HCT116 (cell line): ENCODE results near the gene FZR1. TPM values are rescaled to one million over a fixed set of nuclear protein-coding genes. Genes with fewer than 3 reads are reported as not detected.
"Not testable (repeated sequence)": the region's sequence is repeated elsewhere in the genome, so short reads cannot be mapped to it uniquely, and the experiment has no call there.

Experiments used
- ATAC-seq: fragments of 200-7000 bp; cut with Tn5 transposase; 2 replicates; pipeline ENCODE4 v1.9.1; 2020; ENCODE audit warnings: mild to moderate bottlenecking, moderate library complexity
- BruUV-seq: library from RNA; stranded (reverse); fragments of 400-500 nt; replicated peaks from 2 replicates; lab custom pipeline; 2021; lab: Mats Ljungman, UMichigan
- CTCF ChIA-PET: fragments of 300-600 bp; sonication (Branson Sonifier 250); formaldehyde crosslinking; loops from one replicate; lab custom pipeline; 2021; ENCODE audit warnings: antibody characterized with exemption; lab: Charles Lee
- POLR2A ChIA-PET: fragments of 300-600, 350-600 bp; sonication (Branson Sonifier 250); formaldehyde crosslinking; loops from one replicate; lab custom pipeline; 2021; ENCODE audit warnings: antibody characterized with exemption; lab: Charles Lee
- RAD21 ChIA-PET, 2 experiments: fragments of 300-600 bp; sonication (Branson Sonifier 250); formaldehyde crosslinking; loops; one replicate each; lab custom pipeline; 2023; ENCODE audit warnings: low total read pairs in 2 of 2; ENCODE audit not compliant: uncharacterized antibody in 2 of 2, unreplicated experiment in 2 of 2, low non-redundant PET in 1 of 2; lab: Charles Lee
- DNase-seq: peaks from one replicate; pipeline ENCODE4 v3.0.0-alpha.2; 2010; ENCODE audit warnings: low read depth, low spot score
- H2AFZ ChIP-seq: fragments of 200-600 bp; shearing (Covaris generic), sonication (generic); 2 replicates; pipeline ENCODE4 v1.6.1; 2017; ENCODE audit warnings: low read depth, mixed run types, mixed read lengths, antibody characterized with exemption, low read length; ENCODE audit not compliant: poor library complexity, severe bottlenecking
- H3K27ac ChIP-seq: 2 replicates; pipeline ENCODE4 v1.5.1; 2012; ENCODE audit warnings: low read depth, low read length
- H3K27me3 ChIP-seq: fragments of 200-600 bp; sonication (generic); 2 replicates; pipeline ENCODE4 v1.6.1; 2016; ENCODE audit warnings: mixed run types, low read length, mixed read lengths; ENCODE audit not compliant: insufficient read depth
- H3K36me3 ChIP-seq, 2 experiments: fragments of 200-500 bp in 1 of 2; fragments of 200-600 bp in 1 of 2; sonication (Bioruptor generic) in 1 of 2; sonication (generic) in 1 of 2; 2 replicates each; pipeline versions ENCODE4 v1.5.1 to v1.6.1; 2014 to 2016; ENCODE audit warnings: low read length in 2 of 2, inconsistent platforms in 1 of 2, mixed read lengths in 1 of 2, mixed run types in 1 of 2; ENCODE audit not compliant: insufficient read depth in 2 of 2, control insufficient read depth in 1 of 2
- H3K4me1 ChIP-seq, 2 experiments: fragments of 200-600 bp in 1 of 2; sonication (generic) in 1 of 2; 2 replicates each; pipeline versions ENCODE4 v1.5.1 to v1.6.1; 2012 to 2017; ENCODE audit warnings: low read length in 2 of 2, inconsistent platforms in 1 of 2, mild to moderate bottlenecking in 1 of 2, mixed read lengths in 1 of 2, mixed run types in 1 of 2, moderate library complexity in 1 of 2; ENCODE audit not compliant: insufficient read depth in 2 of 2, control insufficient read depth in 1 of 2
- H3K4me2 ChIP-seq: fragments of 200-600 bp; sonication (generic); 2 replicates; pipeline ENCODE4 v1.6.1; 2017; ENCODE audit warnings: mixed run types, low read length, mixed read lengths
- H3K4me3 ChIP-seq, 2 experiments: fragments of 200-600 bp in 1 of 2; sonication (generic) in 1 of 2; replicated peaks in 1 of 2; 2 replicates each; pipeline ENCODE4 v1.5.1; 2011 to 2016; ENCODE audit warnings: low read length in 2 of 2, control low read depth in 1 of 2, low read depth in 1 of 2, mild to moderate bottlenecking in 1 of 2, mixed read lengths in 1 of 2, mixed run types in 1 of 2
- H3K79me2 ChIP-seq: fragments of 200-600 bp; sonication (generic); 2 replicates; pipeline ENCODE4 v1.6.1; 2017; ENCODE audit warnings: mild to moderate bottlenecking, mixed run types, low read length, moderate library complexity, mixed read lengths; ENCODE audit not compliant: insufficient read depth
- H3K9ac ChIP-seq: fragments of 200-600 bp; sonication (generic); 2 replicates; pipeline ENCODE4 v1.6.1; 2016; ENCODE audit warnings: low read length, mixed read lengths
- H3K9me2 ChIP-seq: fragments of 200-600 bp; sonication (generic), shearing (Covaris generic); 2 replicates; pipeline ENCODE4 v1.6.1; 2017; ENCODE audit warnings: mixed run types, mild to moderate bottlenecking, moderate library complexity; ENCODE audit not compliant: insufficient read depth
- H3K9me3 ChIP-seq, 2 experiments: fragments of 200-500 bp in 1 of 2; fragments of 200-600 bp in 1 of 2; sonication (Bioruptor generic) in 1 of 2; sonication (generic) in 1 of 2; 2 replicates each; pipeline ENCODE4 v1.6.1; 2014 to 2017; ENCODE audit warnings: low read length in 2 of 2, mixed read lengths in 2 of 2, inconsistent platforms in 1 of 2, low read depth in 1 of 2, mild to moderate bottlenecking in 1 of 2, mixed run types in 1 of 2, moderate library complexity in 1 of 2; ENCODE audit not compliant: control insufficient read depth in 1 of 2, insufficient read depth in 1 of 2
- H4K20me1 ChIP-seq: fragments of 200-600 bp; sonication (generic), shearing (Covaris generic); 2 replicates; pipeline ENCODE4 v1.6.1; 2017; ENCODE audit warnings: mixed run types, mild to moderate bottlenecking, moderate library complexity; ENCODE audit not compliant: insufficient read depth
- CBX3 ChIP-seq: IDR thresholded peaks from 2 replicates; pipeline ENCODE4 v1.6.1; 2012; ENCODE audit warnings: low read depth
- CEBPB ChIP-seq: IDR thresholded peaks from 2 replicates; pipeline ENCODE4 v1.6.1; 2012; ENCODE audit warnings: low read depth
- EZH2phosphoT487 ChIP-seq: fragments of 200-600 bp; IDR thresholded peaks from 2 replicates; pipeline ENCODE4 v1.6.1; 2018; ENCODE audit warnings: antibody characterized with exemption, borderline replicate concordance
- RAD21 ChIP-seq: IDR thresholded peaks from 2 replicates; pipeline ENCODE4 v1.6.1; 2012; ENCODE audit warnings: low read depth, mild to moderate bottlenecking
- REST ChIP-seq: IDR thresholded peaks from 2 replicates; pipeline ENCODE4 v1.6.1; 2012; ENCODE audit warnings: low read depth
- SIN3A ChIP-seq: IDR thresholded peaks from 2 replicates; pipeline ENCODE4 v1.6.1; 2012; ENCODE audit warnings: low read depth
- SRF ChIP-seq: IDR thresholded peaks from 2 replicates; pipeline ENCODE4 v1.6.1; 2012; ENCODE audit warnings: low read depth
- TCF7L2 ChIP-seq: IDR thresholded peaks from 2 replicates; pipeline ENCODE4 v1.7.0; 2011; ENCODE audit warnings: borderline replicate concordance, inconsistent platforms; ENCODE audit not compliant: insufficient read depth, insufficient read length; ENCODE audit errors: extremely low read depth
- ZBTB33 ChIP-seq: IDR thresholded peaks from 2 replicates; pipeline ENCODE4 v1.6.1; 2011; ENCODE audit warnings: mild to moderate bottlenecking, low read length, moderate library complexity; ENCODE audit not compliant: insufficient replicate concordance; ENCODE audit errors: extremely low read depth
- ZFX ChIP-seq: fragments of 450-650 bp; IDR thresholded peaks from 2 replicates; pipeline ENCODE4 v1.6.1; 2017
- intact Hi-C: fragments of 100-400 bp; cut with micrococcal nuclease; formaldehyde crosslinking; loops from 2 replicates; pipeline ENCODE4 v1.10.0; 2022
- total RNA-seq: library from RNA; stranded (reverse); gene quantifications from one replicate; pipeline ENCODE4 v1.2.1, GENCODE V29; 2021; ENCODE audit not compliant: unreplicated experiment
- TF ChIP-seq, protein P1 (sequence below), 3 experiments: fragments of 200-600 bp in 1 of 3; sonication (generic) in 1 of 3; IDR thresholded peaks in 2 of 3; conservative IDR thresholded peaks in 1 of 3; 2 replicates each; pipeline ENCODE4 v1.5.1; 2012 to 2017; ENCODE audit warnings: low read depth in 2 of 3, low read length in 2 of 3, antibody characterized with exemption in 1 of 3, borderline replicate concordance in 1 of 3, control low read depth in 1 of 3, mild to moderate bottlenecking in 1 of 3, mixed read lengths in 1 of 3, mixed run types in 1 of 3, moderate library complexity in 1 of 3; ENCODE audit not compliant: insufficient read depth in 1 of 3
- TF ChIP-seq, protein P2 (sequence below): IDR thresholded peaks from 2 replicates; pipeline ENCODE4 v1.6.1; 2012

Gene FZR1
- total RNA-seq, 1 experiment from 2014 or later, result 60.3 TPM

- Histone ChIP-seq H3K4me1 (peaks cover 40 to 72% of the 10 kb centered on the region in 2 experiments), H3K79me2 (peaks cover 13% of the 10 kb centered on the region; the same call in 1 of the 2 replicates)
- H3K4me3 ChIP-seq, H3K9me3 ChIP-seq, ATAC-seq, H3K9ac ChIP-seq, H2AFZ ChIP-seq, H3K36me3 ChIP-seq, H4K20me1 ChIP-seq, DNase-seq, BruUV-seq, H3K4me2 ChIP-seq, H3K27ac ChIP-seq, RAD21 ChIA-PET, H3K9me2 ChIP-seq, H3K27me3 ChIP-seq, CTCF ChIA-PET, POLR2A ChIA-PET: not testable (repeated sequence)
- intact Hi-C loops, result loop anchor here (10.0 kb wide), 1 partner anchor 635 kb away; no protein-coding TSS in a partner anchor
Observed at GRCh38 chr19:3570042-3570441, 63.9 kb downstream of the FZR1 start.

DNA sequence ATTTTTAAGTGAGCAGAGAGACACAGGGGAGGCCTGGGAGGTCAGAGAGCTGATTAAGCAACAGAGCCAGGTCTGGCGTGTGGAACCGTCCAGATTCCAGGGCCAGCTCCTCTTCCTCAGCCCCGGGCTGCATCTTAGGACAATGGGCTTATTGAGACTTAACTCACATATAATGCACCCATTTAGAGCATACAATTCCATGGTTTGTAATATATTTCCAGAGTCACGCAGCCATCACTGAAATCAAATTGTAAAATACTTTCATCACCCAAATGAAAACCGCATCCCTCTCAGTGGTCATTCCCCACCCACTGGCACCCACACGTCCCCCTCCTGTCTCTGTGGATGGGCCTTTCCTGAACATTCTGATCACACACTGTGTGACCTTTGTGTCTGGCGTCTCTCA lies 64.5 kb downstream of the FZR1 start:
- no peaks in the 10 kb centered on the region; the same call in 1 of the 2 replicates for H4K20me1 ChIP-seq
- H3K4me3 ChIP-seq, result no peak overlapping the region
- no peaks in the 10 kb centered on the region for H3K27me3 ChIP-seq
- H2AFZ ChIP-seq, result no peak overlapping the region
- H3K27ac ChIP-seq, result no peak overlapping the region
- peaks cover 0 to 12% of the 10 kb centered on the region in 2 experiments; a peak in 1 of 4 replicates for H3K36me3 ChIP-seq
- ATAC-seq (no peak), DNase-seq (no peak)
- H3K9ac ChIP-seq, result no peak overlapping the region
- H3K9me2 ChIP-seq, result no peaks in the 10 kb centered on the region
- BruUV-seq, result no TSS peak
- ChIA-PET RAD21 (no interaction called here), POLR2A (no interaction called here), CTCF (no interaction called here)
- H3K9me3 ChIP-seq, result no peaks in the 10 kb centered on the region
- no peak overlapping the region for H3K4me2 ChIP-seq
- peaks cover 18% of the 10 kb centered on the region; the same call in 1 of the 2 replicates for H3K79me2 ChIP-seq
- peaks cover 36 to 71% of the 10 kb centered on the region in 2 experiments for H3K4me1 ChIP-seq
- intact Hi-C loops, result loop anchor here (10.0 kb wide), 1 partner anchor 634 kb away; no protein-coding TSS in a partner anchor
- no peak for TF ChIP-seq CBX3
- no peak for TF ChIP-seq SRF
- no peak for TF ChIP-seq ZFX
- TF ChIP-seq, protein P1, sequence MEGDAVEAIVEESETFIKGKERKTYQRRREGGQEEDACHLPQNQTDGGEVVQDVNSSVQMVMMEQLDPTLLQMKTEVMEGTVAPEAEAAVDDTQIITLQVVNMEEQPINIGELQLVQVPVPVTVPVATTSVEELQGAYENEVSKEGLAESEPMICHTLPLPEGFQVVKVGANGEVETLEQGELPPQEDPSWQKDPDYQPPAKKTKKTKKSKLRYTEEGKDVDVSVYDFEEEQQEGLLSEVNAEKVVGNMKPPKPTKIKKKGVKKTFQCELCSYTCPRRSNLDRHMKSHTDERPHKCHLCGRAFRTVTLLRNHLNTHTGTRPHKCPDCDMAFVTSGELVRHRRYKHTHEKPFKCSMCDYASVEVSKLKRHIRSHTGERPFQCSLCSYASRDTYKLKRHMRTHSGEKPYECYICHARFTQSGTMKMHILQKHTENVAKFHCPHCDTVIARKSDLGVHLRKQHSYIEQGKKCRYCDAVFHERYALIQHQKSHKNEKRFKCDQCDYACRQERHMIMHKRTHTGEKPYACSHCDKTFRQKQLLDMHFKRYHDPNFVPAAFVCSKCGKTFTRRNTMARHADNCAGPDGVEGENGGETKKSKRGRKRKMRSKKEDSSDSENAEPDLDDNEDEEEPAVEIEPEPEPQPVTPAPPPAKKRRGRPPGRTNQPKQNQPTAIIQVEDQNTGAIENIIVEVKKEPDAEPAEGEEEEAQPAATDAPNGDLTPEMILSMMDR (IDR thresholded peaks at IDR 0.05 in 2 of 3, conservative IDR thresholded peaks at IDR 0.05 in 1 of 3; ENCODE audit: borderline replicate concordance in 1 of 3, insufficient read depth in 1 of 3, low read depth in 2 of 3, low read length in 2 of 3), result no peak
- no peak for TF ChIP-seq REST
- TF ChIP-seq SIN3A, result no peak
- no peak for TF ChIP-seq TCF7L2
- TF ChIP-seq, protein P2, sequence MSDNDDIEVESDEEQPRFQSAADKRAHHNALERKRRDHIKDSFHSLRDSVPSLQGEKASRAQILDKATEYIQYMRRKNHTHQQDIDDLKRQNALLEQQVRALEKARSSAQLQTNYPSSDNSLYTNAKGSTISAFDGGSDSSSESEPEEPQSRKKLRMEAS, result no peak
- no peak for TF ChIP-seq RAD21
- TF ChIP-seq ZBTB33, result no peak
- TF ChIP-seq EZH2phosphoT487, result no peak
- TF ChIP-seq CEBPB, result no peak
